GM19351 (cell line): Measurements from ENCODE around the gene SLC13A5.
A peak's percentile ranks its signal among the peaks of the same experiment; 100 is the strongest.
"Not testable (repeated sequence)": the region's sequence is repeated elsewhere in the genome, so short reads cannot be mapped to it uniquely, and the experiment has no call there.

Experiments used
- ATAC-seq: cut with Tn5 transposase; IDR thresholded peaks from one replicate; pipeline ENCODE4 v1.9.1; 2021; ENCODE audit warnings: mild to moderate bottlenecking, moderate library complexity; ENCODE audit not compliant: unreplicated experiment

Gene SLC13A5

DNA sequence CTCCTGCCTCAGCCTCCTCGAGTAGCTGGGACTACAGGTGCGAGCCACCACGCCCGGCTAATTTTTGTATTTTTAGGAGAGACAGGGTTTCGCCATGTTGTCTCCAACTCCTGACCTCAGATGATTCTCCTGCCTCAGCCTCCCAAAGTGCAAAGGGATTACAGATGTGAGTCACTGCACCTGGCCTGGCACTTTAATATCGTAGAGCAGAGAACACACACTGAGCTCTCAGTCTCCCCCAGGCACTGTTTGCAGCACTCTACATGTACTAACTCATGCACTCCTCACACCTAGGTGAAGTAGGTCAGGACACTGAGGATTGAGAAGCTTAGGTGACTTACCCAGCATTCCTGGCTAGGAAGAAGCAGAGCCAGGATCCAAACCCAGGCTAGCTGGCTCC, 46.6 kb downstream of the SLC13A5 start:
- ATAC-seq = no peak

DNA sequence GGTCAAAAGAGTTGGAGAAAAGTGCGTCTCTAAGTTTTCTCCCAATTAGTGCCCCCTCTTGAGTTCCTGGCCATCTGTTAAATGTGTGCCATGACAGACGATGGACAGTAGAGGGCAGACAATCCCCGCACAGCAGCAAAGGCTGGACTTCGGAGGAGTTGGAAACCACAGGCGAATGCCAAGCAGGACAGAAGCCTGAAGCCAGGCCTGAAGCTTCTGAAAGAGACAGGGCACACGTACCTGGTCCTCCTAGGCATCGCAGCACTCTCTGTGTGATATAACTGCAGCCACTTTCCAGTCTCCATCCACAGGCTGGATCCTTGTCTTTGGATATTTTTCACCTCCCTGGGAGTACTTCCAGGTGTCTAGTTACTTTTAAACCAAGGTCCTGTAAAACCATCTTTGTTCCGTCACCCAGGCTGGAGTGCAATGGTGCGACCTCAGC, 47.1 kb downstream of the SLC13A5 start:
- ATAC-seq = no peak

- ATAC-seq = not testable (repeated sequence)
Measured at GRCh38 chr17:6663200-6663599, 50.0 kb downstream of the SLC13A5 start.

GRCh38 chr17:6661464-6661848, 51.7 kb downstream of the SLC13A5 start:
- ATAC-seq = no peak

DNA sequence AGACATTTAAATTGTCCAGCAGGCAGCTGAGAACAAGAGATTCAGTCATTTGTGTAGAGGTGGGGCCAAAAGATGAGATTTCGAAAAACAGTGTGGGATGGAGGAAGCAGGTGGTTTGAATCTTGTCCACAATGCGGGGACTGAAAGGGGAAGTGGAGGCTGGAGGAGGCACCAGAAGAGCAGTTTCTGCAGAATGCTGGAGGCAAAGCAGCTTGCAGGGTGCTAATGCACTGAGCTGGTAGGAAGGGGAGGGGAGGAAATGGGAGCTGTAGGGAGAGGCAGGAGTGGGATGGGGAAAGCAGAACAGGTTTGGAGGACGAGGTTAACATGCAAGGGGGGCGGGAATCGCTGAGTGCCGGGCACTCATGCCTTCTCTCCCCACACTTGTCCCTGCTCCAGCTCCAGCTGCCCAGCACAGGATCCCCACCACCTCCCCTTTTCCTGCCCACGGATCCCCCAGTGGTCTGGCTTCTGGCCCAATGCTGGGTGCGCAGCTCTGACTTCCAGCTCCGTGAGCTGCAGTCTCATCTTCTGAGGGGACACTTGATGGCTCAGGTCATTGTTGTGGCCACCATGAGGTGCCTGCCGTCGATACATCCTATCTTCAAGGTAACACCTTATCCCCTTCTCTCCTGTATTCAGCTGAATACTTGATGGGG, 52.2 kb downstream of the SLC13A5 start:
- ATAC-seq = peak; percentile 66

DNA sequence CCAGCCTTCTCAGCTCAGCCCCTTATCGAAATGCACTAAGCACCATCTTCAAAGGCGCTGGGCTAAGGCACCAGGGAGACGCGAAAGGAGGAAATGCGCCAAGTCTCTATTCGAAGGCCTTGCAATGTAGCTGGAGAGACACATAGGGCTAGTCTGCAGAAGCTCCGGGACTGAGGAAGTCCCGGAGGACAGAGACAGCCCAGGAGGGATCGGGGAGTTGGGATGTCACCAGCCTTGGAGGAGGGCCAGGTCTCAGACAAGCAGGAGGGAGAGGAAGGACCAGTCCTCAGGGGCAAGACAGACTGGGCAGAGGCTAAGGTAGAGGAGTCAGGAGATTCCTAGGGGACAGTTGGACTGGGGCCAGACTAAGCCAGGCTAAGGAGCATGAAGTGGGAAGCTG, 53.1 kb downstream of the SLC13A5 start:
- ATAC-seq = no peak

DNA sequence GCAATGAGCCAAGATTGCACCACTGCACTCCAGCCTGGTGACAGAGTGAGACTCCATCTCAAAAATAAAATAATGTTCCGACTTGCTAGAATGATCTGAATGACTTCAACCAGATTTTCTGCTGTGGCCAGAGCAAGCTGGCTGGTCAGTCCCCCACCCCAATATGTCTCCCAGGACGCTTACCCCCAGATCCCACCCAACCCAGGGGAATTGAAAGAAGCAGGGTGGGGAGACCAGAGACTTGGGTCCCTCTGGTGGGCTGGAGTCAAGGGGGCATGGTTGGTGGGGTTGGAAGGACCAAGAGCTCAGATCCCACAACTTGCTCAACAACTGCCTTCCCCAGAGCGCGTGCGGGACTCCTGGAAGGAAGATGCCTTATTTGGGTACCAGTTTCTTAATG, 54.8 kb downstream of the SLC13A5 start:
- ATAC-seq = not testable (repeated sequence)

GRCh38 chr17:6657633-6658287, 55.4 kb downstream of the SLC13A5 start:
- no peak for ATAC-seq

- ATAC-seq = not testable (repeated sequence)
Measured at GRCh38 chr17:6656797-6657632, 56.2 kb downstream of the SLC13A5 start.

- ATAC-seq = not testable (repeated sequence)
Measured at GRCh38 chr17:6655732-6656361, 57.3 kb downstream of the SLC13A5 start.

GRCh38 chr17:6654841-6655731, 58.1 kb downstream of the SLC13A5 start:
- no peak for ATAC-seq

- peak; percentile 22 for ATAC-seq
Measured at GRCh38 chr17:6651919-6652452, 61.2 kb downstream of the SLC13A5 start.

DNA sequence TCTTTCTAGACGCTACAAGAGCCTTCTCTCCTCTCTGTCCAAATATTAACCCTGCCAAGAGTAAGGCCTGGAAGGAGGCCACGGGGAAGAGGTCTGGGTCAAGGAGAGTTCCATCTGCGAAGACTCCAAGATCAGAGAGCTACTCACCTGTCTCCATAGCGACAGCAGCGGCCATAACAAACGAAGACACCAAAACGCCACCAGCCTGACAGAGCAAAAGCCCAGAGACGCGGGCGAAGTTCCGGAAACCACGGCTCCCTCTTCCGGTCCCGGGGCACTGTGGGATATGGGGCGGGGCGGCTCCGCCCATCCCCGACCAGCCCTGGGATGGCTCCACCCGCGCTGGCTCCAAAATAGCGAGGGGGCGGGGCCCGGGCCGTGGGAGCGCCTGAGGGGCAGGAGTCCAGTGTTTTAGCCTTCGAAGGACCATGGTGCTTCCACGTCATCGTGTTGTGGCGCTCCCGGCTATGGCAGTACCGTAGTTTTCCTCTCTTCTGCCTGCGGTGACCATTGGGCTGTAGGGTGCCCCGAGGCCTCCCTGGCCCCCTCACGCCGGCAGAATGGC, 61.7 kb downstream of the SLC13A5 start, which contains the start of the genes C17orf100 and MED31:
TSS of gene C17orf100 (plus strand) at position 409 of the 565 bp plus-strand sequence. CDS start at position 561, 152 bp downstream.
TSS of gene MED31 (minus strand) at position 252 of the 565 bp plus-strand sequence. CDS start at position 175, 77 bp downstream.
- ATAC-seq = peak; percentile 85

DNA sequence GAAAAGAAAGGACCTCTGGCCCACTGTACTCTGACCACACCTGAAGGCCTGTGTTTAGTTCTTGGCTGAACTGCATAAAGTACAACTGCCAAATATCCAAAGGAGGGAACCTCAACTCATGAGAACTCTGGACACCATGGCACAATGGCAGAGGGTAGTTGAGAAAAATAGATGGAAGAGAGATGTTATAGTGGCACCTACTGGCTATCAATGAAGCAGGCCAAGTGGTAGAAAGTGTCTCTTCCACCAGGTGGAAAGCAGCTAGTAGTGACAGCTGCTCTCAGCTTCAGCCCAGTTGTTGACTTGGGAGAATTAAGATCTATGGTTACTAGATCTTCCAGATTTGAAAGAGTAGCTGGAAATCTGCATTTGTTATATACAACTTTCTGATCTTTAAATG, 65.0 kb downstream of the SLC13A5 start:
- ATAC-seq = no peak

DNA sequence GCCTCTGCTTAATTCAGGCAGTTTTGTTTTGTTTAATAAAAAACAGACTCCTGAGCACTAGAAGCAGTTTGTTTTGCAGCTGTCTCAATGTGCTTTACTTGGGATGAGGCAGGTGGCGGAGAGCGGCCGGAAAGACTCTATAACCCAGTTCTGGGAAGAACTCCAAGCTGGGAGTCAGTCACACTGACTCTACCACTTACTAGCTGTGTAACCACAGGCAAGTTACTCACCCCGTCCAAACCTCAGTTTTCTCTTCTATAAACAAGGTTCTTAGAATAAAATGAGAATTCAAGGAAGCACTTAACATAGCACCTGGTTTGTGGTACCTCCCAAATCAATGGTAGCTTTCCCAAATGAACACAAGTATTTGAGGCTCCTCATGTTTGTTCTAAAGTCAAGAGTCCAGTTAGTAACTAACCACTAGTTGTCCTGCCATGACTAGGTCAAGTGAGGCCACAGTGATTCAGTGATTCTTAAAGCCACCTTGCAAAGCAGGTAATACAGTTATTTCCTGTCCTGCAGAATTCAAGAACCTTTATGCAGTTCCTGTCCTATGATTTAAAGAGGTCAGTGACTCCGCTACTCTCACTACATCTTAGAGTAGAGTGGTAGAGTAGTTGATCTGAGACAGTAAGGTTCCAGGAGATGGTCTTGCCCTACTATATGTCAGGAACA, 69.6 kb downstream of the SLC13A5 start:
- ATAC-seq = no peak

DNA sequence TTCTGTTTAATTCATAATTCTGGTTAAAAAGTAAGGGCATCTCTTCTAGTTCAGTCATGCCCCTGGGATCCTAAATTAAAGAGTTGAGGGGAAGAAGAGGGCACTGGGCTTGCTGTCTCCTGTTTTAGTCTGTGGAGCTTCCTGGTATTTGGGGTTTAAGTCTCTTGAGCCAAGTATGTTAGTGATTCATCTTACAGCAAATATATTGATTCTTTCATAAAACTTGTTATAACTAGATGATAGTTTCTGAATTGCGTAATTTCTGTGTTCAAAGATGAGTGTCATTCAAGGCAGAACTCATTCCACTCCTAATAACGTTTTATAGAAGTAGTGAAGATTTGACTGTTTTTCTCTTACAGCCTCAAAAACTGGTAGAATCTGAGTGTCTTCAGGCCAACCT, 70.6 kb downstream of the SLC13A5 start:
- no peak for ATAC-seq

DNA sequence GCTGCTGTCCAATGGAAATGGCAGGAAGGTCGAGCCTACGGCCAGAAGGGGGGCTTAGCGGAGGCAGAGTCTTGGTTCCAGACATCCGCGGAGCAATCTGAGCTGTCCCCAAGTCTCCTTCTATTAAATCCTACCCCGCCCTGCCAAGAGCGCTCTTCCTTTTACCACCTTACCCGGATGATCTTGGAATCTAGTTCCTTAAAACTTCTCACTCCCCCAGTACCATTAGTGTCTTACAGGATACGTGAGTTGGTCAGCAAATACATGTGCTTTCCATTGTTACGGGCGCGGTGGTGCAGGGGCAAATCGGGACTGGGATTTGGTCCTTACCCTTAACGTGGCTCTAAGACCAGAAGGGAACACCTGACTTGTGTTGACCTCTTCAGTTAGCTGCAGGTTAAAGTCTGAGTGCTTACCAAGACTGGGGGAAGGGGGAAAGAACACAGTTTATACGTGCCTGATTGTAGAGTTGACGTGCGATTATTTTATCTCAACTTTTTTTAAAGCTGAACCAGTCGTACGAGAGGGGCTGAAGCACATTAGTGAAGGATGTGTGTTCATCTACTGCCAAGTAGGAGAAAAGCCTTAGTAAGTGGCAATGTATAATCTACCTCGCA, 71.8 kb downstream of the SLC13A5 start:
- ATAC-seq = peak; percentile 17

DNA sequence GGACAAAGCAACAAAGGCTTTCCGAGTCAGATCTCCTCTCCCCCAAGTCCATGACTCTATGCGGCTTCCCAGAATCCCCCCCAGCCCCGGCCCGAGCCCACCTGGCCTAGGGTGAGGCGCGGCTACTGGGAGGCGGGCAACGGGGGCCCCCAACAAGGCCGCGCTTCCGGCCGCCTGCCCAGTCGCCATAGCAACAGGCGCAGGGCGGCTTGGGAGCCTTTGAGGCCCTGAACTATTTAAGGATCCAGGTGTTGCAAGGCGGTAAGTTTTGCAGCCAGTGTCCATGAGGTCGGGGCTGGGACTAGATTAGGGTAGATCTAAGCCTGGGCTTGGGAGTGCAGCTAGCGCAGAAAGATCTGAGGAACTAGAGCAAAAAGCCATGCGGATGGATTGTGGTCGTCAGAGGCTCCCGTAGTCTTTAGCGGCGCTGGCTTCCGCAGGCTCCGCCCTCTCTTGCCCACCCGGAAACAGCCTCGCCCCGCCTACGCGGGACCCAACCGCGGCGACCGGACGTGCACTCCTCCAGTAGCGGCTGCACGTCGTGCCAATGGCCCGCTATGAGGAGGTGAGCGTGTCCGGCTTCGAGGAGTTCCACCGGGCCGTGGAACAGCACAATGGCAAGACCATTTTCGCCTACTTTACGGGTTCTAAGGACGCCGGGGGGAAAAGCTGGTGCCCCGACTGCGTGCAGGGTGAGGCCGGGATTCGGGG, 72.5 kb downstream of the SLC13A5 start, which contains the start of the genes KIAA0753 and TXNDC17:
TSS of gene KIAA0753 (minus strand) at position 176 of the 711 bp plus-strand sequence. CDS start 5,608 bp downstream, outside the sequence.
TSS of gene TXNDC17 (plus strand) at position 525 of the 711 bp plus-strand sequence. CDS start at position 548, 23 bp downstream.
- ATAC-seq = peak; percentile 82
